Mucosa of stomach (tissue), 1 donor: ENCODE results near the gene ZBTB9.
"Not testable (repeated sequence)": the region's sequence is repeated elsewhere in the genome, so short reads cannot be mapped to it uniquely, and the experiment has no call there.

Experiments used
- H3K27me3 ChIP-seq: one replicate; pipeline ENCODE4 v1.7.0; 2013; ENCODE audit warnings: mild to moderate bottlenecking, low read length; ENCODE audit not compliant: control insufficient read depth, insufficient read depth
- H3K36me3 ChIP-seq: one replicate; pipeline ENCODE4 v1.7.0; 2013; ENCODE audit warnings: low read length; ENCODE audit not compliant: control insufficient read depth, insufficient read depth
- H3K4me1 ChIP-seq: one replicate; pipeline ENCODE4 v1.7.0; 2013; ENCODE audit warnings: mild to moderate bottlenecking, low read length; ENCODE audit not compliant: control insufficient read depth, insufficient read depth
- H3K4me3 ChIP-seq: one replicate; pipeline ENCODE4 v1.7.0; 2013; ENCODE audit warnings: low read length
- H3K9ac ChIP-seq: one replicate; pipeline ENCODE4 v1.7.0; 2013; ENCODE audit warnings: mild to moderate bottlenecking, low read length, moderate library complexity
- H3K9me3 ChIP-seq: one replicate; pipeline ENCODE4 v1.7.0; 2013; ENCODE audit warnings: mild to moderate bottlenecking, low read length, moderate library complexity; ENCODE audit not compliant: control insufficient read depth
- donor health status: Pancreatic carcinoma.

The ZBTB9 gene

GRCh38 chr6:33459226-33459625 lies 4.8 kb downstream of the ZBTB9 start:
- Histone ChIP-seq H3K36me3 (no peaks in the 10 kb centered on the region), H3K27me3 (no peaks in the 10 kb centered on the region), H3K4me1 (peaks cover 8% of the 10 kb centered on the region), H3K4me3 (no peak overlapping the region), H3K9me3 (no peaks in the 10 kb centered on the region), H3K9ac (no peak overlapping the region)

DNA sequence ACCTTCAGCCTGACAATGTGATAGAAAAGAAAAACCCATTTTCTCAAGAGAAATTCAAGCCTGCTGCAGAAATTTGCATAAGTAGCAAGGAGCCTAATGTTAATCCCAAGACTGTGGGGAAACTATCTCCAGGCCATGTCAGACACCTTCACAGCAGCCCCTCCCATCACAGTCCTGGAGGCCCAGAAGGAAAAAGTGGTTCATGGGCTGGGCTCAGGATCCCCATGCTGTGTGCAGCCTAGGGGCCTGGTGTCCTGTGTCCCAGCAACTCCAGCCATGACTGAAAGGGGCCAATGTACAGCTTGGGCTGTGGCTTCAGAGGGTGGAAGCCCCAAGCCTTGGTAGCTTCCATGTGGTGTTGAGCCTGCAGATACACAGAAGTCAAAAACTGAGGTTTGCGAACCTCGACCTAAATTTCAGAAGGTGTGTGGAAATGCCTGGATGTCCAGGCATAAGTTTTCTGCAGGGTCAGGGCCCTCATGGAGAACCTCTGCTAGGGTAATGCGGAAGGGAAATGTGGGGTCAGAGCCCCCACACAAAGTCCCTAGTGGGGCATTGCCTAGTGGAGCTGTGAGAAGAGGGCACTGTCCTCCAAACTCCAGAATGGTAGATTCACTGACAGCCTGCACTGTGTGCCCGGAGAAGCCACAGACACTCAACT lies 11.8 kb downstream of the ZBTB9 start:
- no peak overlapping the region for H3K4me3 ChIP-seq
- H3K36me3 ChIP-seq, result no peaks in the 10 kb centered on the region
- no peaks in the 10 kb centered on the region for H3K9me3 ChIP-seq
- no peaks in the 10 kb centered on the region for H3K27me3 ChIP-seq
- no peak overlapping the region for H3K9ac ChIP-seq
- no peaks in the 10 kb centered on the region for H3K4me1 ChIP-seq

- H3K36me3 ChIP-seq, result no peaks in the 10 kb centered on the region
Measured at GRCh38 chr6:33467091-33467490, 12.7 kb downstream of the ZBTB9 start.

GRCh38 chr6:33469661-33470060 lies 15.3 kb downstream of the ZBTB9 start:
- Histone ChIP-seq H3K36me3 (no peaks in the 10 kb centered on the region), H3K9ac (no peak overlapping the region), H3K9me3 (no peaks in the 10 kb centered on the region), H3K4me3 (no peak overlapping the region), H3K27me3 (no peaks in the 10 kb centered on the region), H3K4me1 (no peaks in the 10 kb centered on the region)

More at GRCh38 chr6:33467091-33467490, 12.7 kb downstream of the ZBTB9 start:
- Histone ChIP-seq H3K4me1 (no peaks in the 10 kb centered on the region), H3K9me3 (no peaks in the 10 kb centered on the region), H3K27me3 (no peaks in the 10 kb centered on the region), H3K4me3 (no peak overlapping the region), H3K9ac (no peak overlapping the region)

- Histone ChIP-seq H3K27me3 (no peaks in the 10 kb centered on the region), H3K4me1 (no peaks in the 10 kb centered on the region), H3K9me3 (no peaks in the 10 kb centered on the region), H3K4me3 (no peak overlapping the region), H3K36me3 (no peaks in the 10 kb centered on the region), H3K9ac (no peak overlapping the region)
Measured at GRCh38 chr6:33477864-33478263, 23.5 kb downstream of the ZBTB9 start.

DNA sequence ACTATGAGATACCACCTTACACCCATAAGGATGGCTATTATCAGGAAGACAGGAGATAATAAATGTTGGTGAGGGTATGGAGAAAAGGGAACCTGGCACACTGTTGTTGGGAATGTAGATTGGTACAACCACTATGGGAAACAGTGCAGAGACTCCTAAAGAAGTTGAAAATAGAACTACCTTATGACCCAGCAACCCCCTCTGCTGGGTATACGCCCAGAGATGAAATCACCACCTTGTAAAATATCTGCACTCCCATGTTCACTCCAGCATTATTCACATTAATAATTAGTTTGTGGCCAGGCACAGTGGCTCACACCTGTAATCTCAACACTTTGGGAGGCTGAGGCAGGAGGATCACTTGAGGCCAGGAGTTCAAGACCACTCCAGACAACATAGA lies 26.8 kb downstream of the ZBTB9 start:
- no peaks in the 10 kb centered on the region for H3K9me3 ChIP-seq
- no peaks in the 10 kb centered on the region for H3K36me3 ChIP-seq
- no peak overlapping the region for H3K4me3 ChIP-seq
- H3K4me1 ChIP-seq, result no peaks in the 10 kb centered on the region
- H3K27me3 ChIP-seq, result no peaks in the 10 kb centered on the region
- H3K9ac ChIP-seq, result no peak overlapping the region

GRCh38 chr6:33482620-33483019 lies 28.2 kb downstream of the ZBTB9 start:
- H3K36me3 ChIP-seq, H3K4me3 ChIP-seq, H3K4me1 ChIP-seq, H3K9me3 ChIP-seq, H3K27me3 ChIP-seq, H3K9ac ChIP-seq: not testable (repeated sequence)

DNA sequence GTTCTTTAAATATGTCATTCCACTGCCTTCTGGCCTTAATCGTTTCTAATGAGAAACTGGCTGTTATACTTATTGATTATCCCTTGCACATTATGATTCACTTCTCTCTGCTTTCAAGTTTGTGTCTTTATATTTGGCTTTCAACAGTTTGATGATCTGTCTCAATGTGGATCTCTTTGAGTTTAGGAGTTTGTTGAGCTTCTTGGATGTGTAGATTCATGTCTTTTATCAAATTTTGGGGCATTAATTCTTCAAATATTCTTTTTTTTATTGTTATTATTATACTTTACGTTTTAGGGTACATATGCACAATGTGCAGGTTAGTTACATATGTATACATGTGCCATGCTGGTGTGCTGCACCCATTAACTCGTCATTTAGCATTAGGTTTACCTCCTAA lies 29.3 kb downstream of the ZBTB9 start:
- Histone ChIP-seq H3K27me3 (no peaks in the 10 kb centered on the region), H3K9ac (no peak overlapping the region), H3K9me3 (no peaks in the 10 kb centered on the region), H3K4me3 (no peak overlapping the region), H3K4me1 (peaks cover 6% of the 10 kb centered on the region), H3K36me3 (no peaks in the 10 kb centered on the region)

GRCh38 chr6:33484673-33485262 lies 30.4 kb downstream of the ZBTB9 start:
- not testable (repeated sequence) for H3K9me3 ChIP-seq, H3K9ac ChIP-seq, H3K4me3 ChIP-seq, H3K27me3 ChIP-seq, H3K36me3 ChIP-seq, H3K4me1 ChIP-seq

DNA sequence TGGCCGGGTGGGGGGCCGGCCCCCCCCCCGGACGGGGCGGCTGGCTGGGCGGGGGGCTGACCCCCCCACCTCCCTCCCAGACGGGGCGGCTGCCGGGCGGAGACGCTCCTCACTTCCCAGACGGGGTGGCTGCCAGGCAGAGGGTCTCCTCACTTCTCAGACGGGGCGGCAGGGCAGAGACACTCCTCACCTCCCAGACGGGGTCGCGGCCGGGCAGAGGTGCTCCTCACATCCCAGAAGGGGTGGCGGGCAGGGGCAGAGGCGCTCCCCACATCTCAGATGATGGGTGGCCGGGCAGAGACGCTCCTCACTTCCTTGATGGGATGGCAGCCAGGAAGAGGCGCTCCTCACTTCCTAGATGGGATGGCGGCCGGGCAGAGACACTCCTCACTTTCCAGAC lies 31.3 kb downstream of the ZBTB9 start:
- not testable (repeated sequence) for H3K9ac ChIP-seq, H3K9me3 ChIP-seq, H3K4me3 ChIP-seq, H3K27me3 ChIP-seq, H3K36me3 ChIP-seq, H3K4me1 ChIP-seq

DNA sequence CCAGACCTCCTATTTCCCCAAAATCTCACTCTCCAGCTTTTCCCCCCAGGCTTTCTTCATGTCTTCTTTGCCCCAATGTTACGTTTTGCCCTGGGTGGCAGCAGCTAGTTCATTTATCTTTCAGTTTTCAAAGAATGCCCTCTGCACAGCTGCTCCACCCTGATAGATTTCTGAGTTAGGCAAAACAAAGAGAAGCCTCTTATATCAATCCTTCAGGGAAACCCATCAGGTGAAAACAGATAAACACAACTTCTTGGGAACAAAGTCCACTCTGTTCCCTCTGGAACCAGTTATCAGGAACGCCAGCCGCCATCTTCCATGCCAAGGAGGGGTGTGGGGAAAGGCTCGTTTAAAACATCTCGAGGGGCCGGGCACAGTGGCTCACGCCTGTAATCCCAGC lies 34.0 kb downstream of the ZBTB9 start:
- H3K36me3 ChIP-seq, result no peaks in the 10 kb centered on the region

GRCh38 chr6:33490198-33490597 lies 35.8 kb downstream of the ZBTB9 start:
- H3K9ac ChIP-seq, result no peak overlapping the region
- H3K9me3 ChIP-seq, result no peaks in the 10 kb centered on the region
- no peaks in the 10 kb centered on the region for H3K36me3 ChIP-seq
- no peak overlapping the region for H3K4me3 ChIP-seq
- H3K27me3 ChIP-seq, result no peaks in the 10 kb centered on the region
- peaks cover 6% of the 10 kb centered on the region for H3K4me1 ChIP-seq

More for the DNA sequence above, 34.0 kb downstream of the ZBTB9 start:
- Histone ChIP-seq H3K9me3 (no peaks in the 10 kb centered on the region), H3K4me3 (no peak overlapping the region), H3K9ac (no peak overlapping the region), H3K4me1 (peaks cover 6% of the 10 kb centered on the region), H3K27me3 (no peaks in the 10 kb centered on the region)

DNA sequence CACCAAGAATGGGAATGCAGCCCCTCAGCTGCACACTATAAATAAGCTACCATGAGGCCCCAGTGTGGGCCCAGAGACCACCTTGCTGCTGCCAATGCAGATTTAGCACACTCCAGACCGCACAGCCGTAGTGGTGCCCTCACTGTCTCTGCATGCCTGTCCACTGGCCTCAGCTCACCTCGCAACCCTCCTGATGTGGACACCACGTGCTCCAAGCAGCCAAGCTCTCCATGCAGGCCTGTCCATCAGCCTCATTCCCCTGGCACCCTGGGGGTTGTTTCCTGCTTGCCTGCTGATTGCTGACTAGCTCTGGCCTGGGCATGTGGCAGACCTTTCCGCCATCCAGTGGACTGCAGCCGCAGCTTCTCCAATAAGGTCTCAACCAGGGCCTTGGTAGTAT lies 36.2 kb downstream of the ZBTB9 start:
- Histone ChIP-seq H3K4me3 (no peak overlapping the region), H3K36me3 (no peaks in the 10 kb centered on the region), H3K9me3 (no peaks in the 10 kb centered on the region), H3K4me1 (peaks cover 6% of the 10 kb centered on the region), H3K9ac (no peak overlapping the region), H3K27me3 (no peaks in the 10 kb centered on the region)
